IPS DF 4.7 (cell line): ENCODE results near the gene ACSBG1.
"Not testable (repeated sequence)": the region's sequence is repeated elsewhere in the genome, so short reads cannot be mapped to it uniquely, and the experiment has no call there.

Source experiments
- DNase-seq: peaks from one replicate; pipeline ENCODE4 v3.0.0-alpha.2; 2013; ENCODE audit warnings: low spot score; ENCODE audit errors: extremely low read depth

Gene ACSBG1

GRCh38 chr15:78249131-78249530, 14.8 kb upstream of the ACSBG1 start:
- DNase-seq = no peak

- DNase-seq = no peak
Measured at GRCh38 chr15:78247911-78248310, 13.5 kb upstream of the ACSBG1 start.

GRCh38 chr15:78245976-78246620, 11.7 kb upstream of the ACSBG1 start:
- not testable (repeated sequence) for DNase-seq

- not testable (repeated sequence) for DNase-seq
Measured at GRCh38 chr15:78245392-78245791, 11.0 kb upstream of the ACSBG1 start.

- DNase-seq = no peak
Measured at GRCh38 chr15:78244893-78245292, 10.5 kb upstream of the ACSBG1 start.

GRCh38 chr15:78244101-78244500, 9.7 kb upstream of the ACSBG1 start:
- DNase-seq = no peak

- no peak for DNase-seq
Measured at GRCh38 chr15:78243491-78243941, 9.2 kb upstream of the ACSBG1 start.

GRCh38 chr15:78243058-78243457, 8.7 kb upstream of the ACSBG1 start:
- DNase-seq = no peak

GRCh38 chr15:78242128-78242527, 7.8 kb upstream of the ACSBG1 start:
- no peak for DNase-seq

GRCh38 chr15:78241017-78241416, 6.7 kb upstream of the ACSBG1 start:
- DNase-seq = peak; percentile 79

GRCh38 chr15:78239811-78240210, 5.4 kb upstream of the ACSBG1 start:
- DNase-seq = no peak

GRCh38 chr15:78237146-78237545, 2.8 kb upstream of the ACSBG1 start:
- no peak for DNase-seq

- no peak for DNase-seq
Measured at GRCh38 chr15:78236491-78236890, 2.1 kb upstream of the ACSBG1 start.

GRCh38 chr15:78233496-78233895, 869 bp downstream of the ACSBG1 start:
- no peak for DNase-seq

- DNase-seq = no peak
Measured at GRCh38 chr15:78232951-78233350, 1.4 kb downstream of the ACSBG1 start.

- DNase-seq = no peak
Measured at GRCh38 chr15:78229431-78230406, 4.6 kb downstream of the ACSBG1 start.

GRCh38 chr15:78228356-78228996, 5.9 kb downstream of the ACSBG1 start:
- DNase-seq = no peak

- DNase-seq = no peak
Measured at GRCh38 chr15:78225783-78226541, 8.4 kb downstream of the ACSBG1 start.

GRCh38 chr15:78224023-78224411, 10.3 kb downstream of the ACSBG1 start:
- no peak for DNase-seq

GRCh38 chr15:78223396-78224022, 10.9 kb downstream of the ACSBG1 start:
- DNase-seq = no peak
